Dendritic cell treated with granulocyte-macrophage colony-stimulating factor and Interleukin-4, amounts not matched to agents 40 ng/mL and 50 ng/mL, for 4 days (primary cell): ENCODE measurements around the gene CFAP74.

Experiments used
- H3K27ac Mint-ChIP-seq: one replicate; pipeline ENCODE4 v1.8.0; 2022; ENCODE audit warnings: mild to moderate bottlenecking, mixed read lengths
- H3K27me3 Mint-ChIP-seq: one replicate; pipeline ENCODE4 v1.8.0; 2022; ENCODE audit warnings: mild to moderate bottlenecking, mixed read lengths
- H3K36me3 Mint-ChIP-seq: one replicate; pipeline ENCODE4 v1.8.0; 2022; ENCODE audit warnings: low read depth, mixed read lengths
- H3K4me1 Mint-ChIP-seq: one replicate; pipeline ENCODE4 v1.8.0; 2022; ENCODE audit warnings: low read depth, mixed read lengths
- H3K4me3 Mint-ChIP-seq: one replicate; pipeline ENCODE4 v1.8.0; 2022; ENCODE audit warnings: mild to moderate bottlenecking, moderate library complexity, mixed read lengths
- H3K9me3 Mint-ChIP-seq: one replicate; pipeline ENCODE4 v1.8.0; 2022; ENCODE audit warnings: mixed read lengths
- intact Hi-C: fragments of 100-400 bp; cut with micrococcal nuclease; formaldehyde crosslinking; loops from one replicate; pipeline ENCODE4 v1.15.0; 2022

CFAP74 gene

GRCh38 chr1:1920608-1921458, 82.8 kb downstream of the CFAP74 start:
- no peaks in the 10 kb centered on the region for H3K9me3 Mint-ChIP-seq
- peak overlapping the region; percentile 24 for H3K27ac Mint-ChIP-seq
- H3K4me1 Mint-ChIP-seq = peaks cover 16% of the 10 kb centered on the region
- no peaks in the 10 kb centered on the region for H3K36me3 Mint-ChIP-seq
- intact Hi-C loops = no loop called here
- H3K4me3 Mint-ChIP-seq = no peak overlapping the region
- H3K27me3 Mint-ChIP-seq = peaks cover 31% of the 10 kb centered on the region

GRCh38 chr1:1920057-1920607, 83.5 kb downstream of the CFAP74 start:
- Mint-ChIP-seq H3K9me3 (no peaks in the 10 kb centered on the region), H3K36me3 (no peaks in the 10 kb centered on the region), H3K27me3 (peaks cover 34% of the 10 kb centered on the region), H3K27ac (peak overlapping the region; percentile 24), H3K4me1 (peaks cover 16% of the 10 kb centered on the region), H3K4me3 (peak overlapping the region; percentile 70)
- intact Hi-C loops = no loop called here

GRCh38 chr1:1919304-1920056, 84.1 kb downstream of the CFAP74 start:
- no peaks in the 10 kb centered on the region for H3K9me3 Mint-ChIP-seq
- intact Hi-C loops = loop anchor here (1.0 kb wide), 1 partner anchor 10 kb away; no protein-coding TSS in a partner anchor
- peak overlapping the region; percentile 70 for H3K4me3 Mint-ChIP-seq

GRCh38 chr1:1918901-1919303, 84.7 kb downstream of the CFAP74 start, which contains the start of gene TMEM52:
Gene TMEM52, minus strand, starts transcription at chr1:1919279. Its CDS starts 14 bp downstream, at chr1:1919265.
- Mint-ChIP-seq H3K4me3 (peak within 1 kb of the TSS; percentile 70), H3K27me3 (peaks cover 37% of the 10 kb centered on the region), H3K4me1 (peaks cover 16% of the 10 kb centered on the region), H3K27ac (peak within 1 kb of the TSS; percentile 24), H3K9me3 (no peaks in the 10 kb centered on the region), H3K36me3 (no peaks in the 10 kb centered on the region)
- intact Hi-C loops = loop anchor here (1.0 kb wide), 1 partner anchor 10 kb away; no protein-coding TSS in a partner anchor

More at GRCh38 chr1:1919304-1920056, 84.1 kb downstream of the CFAP74 start:
- H3K4me1 Mint-ChIP-seq = peaks cover 16% of the 10 kb centered on the region
- no peaks in the 10 kb centered on the region for H3K36me3 Mint-ChIP-seq
- H3K27ac Mint-ChIP-seq = peak overlapping the region; percentile 24
- peaks cover 32% of the 10 kb centered on the region for H3K27me3 Mint-ChIP-seq

- Mint-ChIP-seq H3K4me3 (peak overlapping the region; percentile 70), H3K4me1 (peaks cover 16% of the 10 kb centered on the region), H3K36me3 (no peaks in the 10 kb centered on the region), H3K27me3 (peaks cover 39% of the 10 kb centered on the region), H3K27ac (peak overlapping the region; percentile 22), H3K9me3 (no peaks in the 10 kb centered on the region)
- intact Hi-C loops = no loop called here
These were observed 85.3 kb downstream of the CFAP74 start for GRCh38 chr1:1917995-1918900.

GRCh38 chr1:1917304-1917976, 86.1 kb downstream of the CFAP74 start:
- peak overlapping the region; percentile 22 for H3K27ac Mint-ChIP-seq
- peaks cover 38% of the 10 kb centered on the region for H3K27me3 Mint-ChIP-seq
- H3K4me1 Mint-ChIP-seq = peaks cover 16% of the 10 kb centered on the region
- no peaks in the 10 kb centered on the region for H3K9me3 Mint-ChIP-seq
- intact Hi-C loops = no loop called here
- H3K4me3 Mint-ChIP-seq = no peak overlapping the region
- no peaks in the 10 kb centered on the region for H3K36me3 Mint-ChIP-seq

- no peaks in the 10 kb centered on the region for H3K36me3 Mint-ChIP-seq
- no peaks in the 10 kb centered on the region for H3K9me3 Mint-ChIP-seq
- intact Hi-C loops = no loop called here
- peaks cover 17% of the 10 kb centered on the region for H3K4me1 Mint-ChIP-seq
- no peak overlapping the region for H3K27ac Mint-ChIP-seq
- peaks cover 38% of the 10 kb centered on the region for H3K27me3 Mint-ChIP-seq
- no peak overlapping the region for H3K4me3 Mint-ChIP-seq
These were observed 86.7 kb downstream of the CFAP74 start for GRCh38 chr1:1916851-1917251.

- peaks cover 23% of the 10 kb centered on the region for H3K4me1 Mint-ChIP-seq
- H3K9me3 Mint-ChIP-seq = no peaks in the 10 kb centered on the region
- intact Hi-C loops = no loop called here
- no peak overlapping the region for H3K4me3 Mint-ChIP-seq
- H3K36me3 Mint-ChIP-seq = no peaks in the 10 kb centered on the region
- H3K27me3 Mint-ChIP-seq = peaks cover 44% of the 10 kb centered on the region
- no peak overlapping the region for H3K27ac Mint-ChIP-seq
These were observed 87.4 kb downstream of the CFAP74 start for GRCh38 chr1:1915911-1916840.

- Mint-ChIP-seq H3K4me1 (peaks cover 27% of the 10 kb centered on the region), H3K9me3 (no peaks in the 10 kb centered on the region), H3K36me3 (no peaks in the 10 kb centered on the region), H3K4me3 (no peak within 1 kb of the TSS), H3K27me3 (peaks cover 50% of the 10 kb centered on the region), H3K27ac (no peak within 1 kb of the TSS)
- intact Hi-C loops = no loop called here
These were observed 88.5 kb downstream of the CFAP74 start, which contains the start of gene CALML6 for GRCh38 chr1:1914971-1915692. Gene CALML6, plus strand, starts transcription at chr1:1915260. Its CDS starts 21 bp downstream, at chr1:1915281.

- Mint-ChIP-seq H3K9me3 (no peaks in the 10 kb centered on the region), H3K4me1 (peaks cover 27% of the 10 kb centered on the region), H3K36me3 (no peaks in the 10 kb centered on the region), H3K27ac (no peak overlapping the region), H3K4me3 (no peak overlapping the region), H3K27me3 (peaks cover 53% of the 10 kb centered on the region)
- intact Hi-C loops = no loop called here
These were observed 89.2 kb downstream of the CFAP74 start for GRCh38 chr1:1914101-1914970.
